HTR-8/SVneo (cell line): ENCODE results near the gene AKR1E2.
"Not testable (repeated sequence)": the region's sequence is repeated elsewhere in the genome, so short reads cannot be mapped to it uniquely, and the experiment has no call there.

Source experiments
- DNase-seq: peaks from one replicate; pipeline ENCODE4 v3.0.0; 2011; ENCODE audit warnings: low spot score, mixed read lengths; ENCODE audit not compliant: insufficient read length
- FAIRE-seq: peaks from 2 replicates; lab custom pipeline; 2011; peaks lifted over from hg19 to GRCh38; lab: Jason Lieb, UNC

The AKR1E2 gene

DNA sequence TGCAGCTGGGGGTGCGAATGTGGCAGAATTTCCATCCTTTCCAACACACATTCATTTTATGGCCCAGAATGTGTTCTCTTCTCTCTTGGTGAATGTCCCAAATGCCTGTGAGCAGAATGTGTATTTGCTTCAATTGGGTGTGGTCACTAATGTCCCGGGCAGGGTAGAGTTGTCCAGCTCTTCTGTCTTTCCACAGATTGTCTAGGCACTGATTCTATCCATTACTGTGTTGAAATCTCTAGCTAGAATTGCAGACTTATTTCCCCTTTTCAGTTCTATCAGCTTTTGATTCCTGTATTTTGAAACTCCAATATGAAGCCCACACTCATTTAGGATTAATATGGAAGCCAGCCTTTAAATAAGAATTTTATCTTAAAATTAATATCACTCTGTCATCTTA lies 14.0 kb upstream of the AKR1E2 start:
- no peak for DNase-seq
- FAIRE-seq, result no peak

DNA sequence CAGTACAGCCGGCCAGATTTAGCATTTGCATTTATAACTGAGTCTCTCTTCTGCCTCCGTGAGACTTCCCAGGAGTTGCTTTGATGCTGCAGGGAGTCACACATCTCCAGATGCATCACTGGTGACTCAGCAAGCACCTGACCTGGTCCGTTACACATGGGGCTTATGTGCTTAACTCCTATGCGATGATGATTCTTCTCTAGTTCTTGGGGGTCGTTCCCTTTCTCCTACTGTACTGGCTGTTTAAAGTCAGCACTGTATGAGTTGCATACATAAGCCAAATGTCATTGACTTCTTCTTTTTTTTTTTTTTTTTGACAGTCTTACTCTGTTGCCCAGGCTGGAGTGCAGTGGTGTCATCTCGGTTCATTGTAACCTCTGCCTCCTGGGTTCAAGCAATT lies 13.0 kb upstream of the AKR1E2 start:
- no peak for FAIRE-seq
- DNase-seq, result peak; percentile 62

DNA sequence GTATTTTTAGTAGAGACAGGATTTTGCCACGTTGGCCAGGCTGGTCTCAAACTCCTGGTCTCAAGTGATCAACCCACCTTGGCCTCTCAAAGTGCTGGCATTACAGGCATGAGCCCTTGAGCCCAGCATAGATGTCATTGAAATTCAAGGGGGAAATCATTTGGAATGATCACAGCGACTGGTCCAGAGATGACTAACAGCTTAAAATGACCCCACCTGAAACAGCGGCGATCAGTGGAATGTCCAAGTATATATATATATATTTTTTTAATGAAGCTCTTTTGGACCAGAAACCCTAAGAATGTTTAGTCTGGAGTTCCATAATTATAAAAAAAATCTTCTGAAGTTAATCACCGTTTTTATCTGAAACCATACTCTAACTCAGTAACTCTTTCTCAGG lies 12.5 kb upstream of the AKR1E2 start:
- no peak for FAIRE-seq
- no peak for DNase-seq

DNA sequence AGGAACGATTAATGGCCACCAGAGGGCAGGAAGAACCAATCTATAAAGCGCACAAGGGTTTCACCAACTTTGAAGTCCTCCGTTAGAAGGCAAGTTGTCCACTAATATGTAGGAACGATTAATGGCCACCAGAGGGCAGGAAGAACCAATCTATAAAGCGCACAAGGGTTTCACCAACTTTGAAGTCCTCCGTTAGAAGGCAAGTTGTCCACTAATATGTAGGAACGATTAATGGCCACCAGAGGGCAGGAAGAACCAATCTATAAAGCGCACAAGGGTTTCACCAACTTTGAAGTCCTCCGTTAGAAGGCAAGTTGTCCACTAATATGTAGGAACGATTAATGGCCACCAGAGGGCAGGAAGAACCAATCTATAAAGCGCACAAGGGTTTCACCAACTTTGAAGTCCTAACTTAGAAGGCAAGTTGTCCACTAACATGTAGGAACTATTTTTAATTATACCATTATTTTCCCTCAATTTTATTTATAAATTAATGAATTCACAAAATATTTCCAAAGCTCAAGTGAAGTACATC lies 10.3 kb upstream of the AKR1E2 start:
- DNase-seq, FAIRE-seq: not testable (repeated sequence)

- no peak for FAIRE-seq
- no peak for DNase-seq
Measured at GRCh38 chr10:4816966-4817365, 9.0 kb upstream of the AKR1E2 start.

DNA sequence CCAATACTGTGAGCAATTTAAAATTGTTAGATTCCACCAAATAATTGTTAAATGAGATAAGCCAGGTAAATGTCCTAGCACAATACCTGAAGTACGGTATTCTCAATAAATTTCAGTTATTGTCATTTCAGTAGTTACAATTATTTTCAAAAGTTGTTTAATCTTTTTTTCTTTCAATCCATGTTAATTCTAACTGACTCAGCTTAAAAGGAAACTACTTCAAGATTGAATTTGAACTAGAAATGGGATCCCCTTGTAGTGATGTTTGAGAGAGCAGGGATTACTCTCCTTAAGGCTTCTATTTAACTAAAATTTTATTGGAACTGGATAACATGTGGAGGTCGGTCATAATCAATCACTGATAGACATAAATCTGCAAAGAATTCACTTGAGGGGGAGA lies 6.9 kb upstream of the AKR1E2 start:
- FAIRE-seq (no peak), DNase-seq (no peak)

- DNase-seq (no peak), FAIRE-seq (no peak)
Measured at GRCh38 chr10:4819707-4820106, 6.3 kb upstream of the AKR1E2 start.

DNA sequence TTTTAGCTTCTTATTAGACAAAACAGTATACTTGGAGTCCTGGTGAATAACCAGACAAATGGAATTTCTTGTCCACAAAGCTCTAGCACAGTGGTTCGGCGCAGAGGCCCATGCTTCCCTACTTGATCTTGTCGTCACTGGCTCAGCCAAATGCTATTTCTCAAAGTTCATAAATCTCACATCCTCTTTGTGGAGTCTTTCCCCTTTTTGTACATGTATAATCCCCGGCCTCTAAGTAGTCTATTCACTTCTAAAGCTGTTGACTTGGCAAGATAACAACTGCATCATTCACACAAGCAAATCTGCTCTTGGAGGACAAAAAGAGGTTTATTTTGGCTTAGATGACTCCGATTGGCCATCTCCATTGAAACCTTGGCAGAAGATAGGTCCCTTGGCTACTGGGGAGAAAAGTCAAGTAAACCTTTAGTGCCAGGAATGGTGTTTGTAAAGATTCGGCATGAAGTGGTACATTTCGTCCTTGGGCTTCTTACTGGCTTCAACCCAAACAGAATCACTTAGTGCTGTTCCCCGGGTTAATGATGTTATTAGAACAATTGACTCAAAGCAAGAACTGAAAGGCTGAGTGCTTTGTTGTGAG lies 5.1 kb upstream of the AKR1E2 start:
- no peak for FAIRE-seq
- no peak for DNase-seq

DNA sequence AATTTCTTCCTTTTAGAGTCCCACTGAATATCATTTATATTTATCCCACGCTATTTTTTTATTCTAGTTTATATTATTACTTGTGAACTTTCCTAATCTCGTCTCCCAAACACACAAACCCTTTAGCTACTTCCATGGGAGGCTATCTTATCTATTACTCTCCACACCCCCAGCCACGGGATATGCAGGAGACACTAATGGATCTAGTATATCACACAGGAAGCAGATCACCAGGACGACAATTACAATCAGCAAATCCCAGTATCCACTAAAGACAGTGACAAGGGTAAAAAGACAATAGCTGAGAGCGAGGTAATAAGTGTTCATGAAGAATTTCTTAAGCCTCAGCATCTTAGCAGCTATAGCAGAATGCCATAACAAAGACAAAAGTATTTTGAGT lies 3.8 kb upstream of the AKR1E2 start:
- FAIRE-seq, result no peak
- no peak for DNase-seq

GRCh38 chr10:4824791-4825310 lies 1.2 kb upstream of the AKR1E2 start:
- DNase-seq (no peak), FAIRE-seq (no peak)

DNA sequence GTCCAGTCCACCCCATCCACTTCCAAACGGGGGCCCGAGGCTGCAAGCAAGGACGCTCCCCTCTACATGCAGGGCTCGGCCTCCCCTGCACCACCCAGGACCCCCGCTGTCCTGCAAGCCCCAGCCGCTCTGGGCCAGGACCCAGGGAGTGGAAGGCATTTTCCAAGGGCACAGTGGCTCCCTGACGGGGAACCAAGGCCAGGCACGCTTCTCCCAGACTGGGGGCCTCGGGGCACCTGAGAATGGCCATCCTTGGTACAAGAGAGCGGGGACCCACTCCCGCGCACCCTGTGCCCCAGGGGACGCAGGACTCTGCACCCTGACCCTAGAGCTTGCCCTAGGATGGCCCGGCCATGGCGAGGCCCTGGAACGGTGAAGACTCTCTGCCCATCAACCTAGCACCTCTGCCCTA lies 545 bp upstream of the AKR1E2 start:
- DNase-seq, result no peak
- FAIRE-seq, result no peak

DNA sequence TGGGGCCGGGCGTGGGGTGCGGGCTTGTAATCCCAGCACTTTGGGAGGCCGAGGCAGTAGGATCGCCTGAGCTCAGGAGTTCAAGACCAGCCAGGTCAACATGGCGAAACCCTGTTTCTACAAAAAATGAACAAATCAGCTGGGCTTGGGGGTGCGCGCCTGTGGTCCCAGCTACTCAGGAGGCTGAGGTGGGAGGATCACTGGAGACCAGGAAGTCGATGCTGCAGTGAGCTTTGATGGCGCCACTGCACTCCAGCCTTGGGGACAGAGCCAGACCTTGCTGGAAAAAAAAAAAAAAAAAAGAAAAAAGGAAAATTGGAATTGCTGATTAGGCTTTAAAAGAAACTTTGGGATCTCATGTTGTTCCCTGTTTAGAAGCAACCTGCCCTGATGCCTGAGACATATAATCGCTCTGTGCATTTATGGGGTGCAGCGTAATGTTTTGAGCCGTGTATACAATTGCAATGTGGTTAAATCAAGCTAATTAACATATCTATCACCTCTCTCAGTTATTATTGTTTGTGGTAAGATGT lies 851 bp downstream of the AKR1E2 start:
- FAIRE-seq, result no peak
- no peak for DNase-seq

GRCh38 chr10:4828005-4828404 lies 2.0 kb downstream of the AKR1E2 start:
- no peak for FAIRE-seq
- DNase-seq, result no peak

DNA sequence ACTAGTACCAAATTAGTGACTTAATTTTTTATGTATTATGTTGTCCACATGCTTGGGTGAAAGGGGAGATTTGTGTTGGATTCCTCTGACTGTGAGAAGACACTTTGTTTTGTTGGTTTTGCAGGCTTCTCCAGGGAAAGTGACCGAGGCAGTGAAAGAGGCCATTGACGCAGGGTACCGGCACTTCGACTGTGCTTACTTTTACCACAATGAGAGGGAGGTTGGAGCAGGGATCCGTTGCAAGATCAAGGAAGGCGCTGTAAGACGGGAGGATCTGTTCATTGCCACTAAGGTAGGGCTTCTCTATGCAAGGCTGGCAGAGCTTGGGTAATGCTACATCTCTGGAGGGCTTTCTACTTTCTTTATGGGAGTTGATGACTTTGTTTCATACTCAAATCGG lies 4.5 kb downstream of the AKR1E2 start:
- FAIRE-seq, result no peak
- DNase-seq, result no peak

GRCh38 chr10:4831091-4831490 lies 5.1 kb downstream of the AKR1E2 start:
- FAIRE-seq (no peak), DNase-seq (no peak)

DNA sequence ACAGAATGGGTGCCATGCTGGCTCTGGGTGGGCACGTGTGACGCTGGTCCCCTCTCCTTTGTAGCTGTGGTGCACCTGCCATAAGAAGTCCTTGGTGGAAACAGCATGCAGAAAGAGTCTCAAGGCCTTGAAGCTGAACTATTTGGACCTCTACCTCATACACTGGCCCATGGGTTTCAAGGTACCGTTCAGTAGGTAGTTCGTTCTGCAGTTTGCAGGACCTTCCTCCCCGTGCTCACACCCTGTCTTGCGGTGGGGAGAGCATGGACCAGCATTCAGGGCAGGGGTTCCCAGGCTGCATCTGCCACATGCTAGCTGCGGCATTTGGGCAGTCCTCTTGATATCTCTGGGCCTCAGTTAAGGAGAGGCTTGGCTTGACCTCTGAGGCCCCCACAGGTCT lies 7.3 kb downstream of the AKR1E2 start:
- FAIRE-seq (no peak), DNase-seq (no peak)

DNA sequence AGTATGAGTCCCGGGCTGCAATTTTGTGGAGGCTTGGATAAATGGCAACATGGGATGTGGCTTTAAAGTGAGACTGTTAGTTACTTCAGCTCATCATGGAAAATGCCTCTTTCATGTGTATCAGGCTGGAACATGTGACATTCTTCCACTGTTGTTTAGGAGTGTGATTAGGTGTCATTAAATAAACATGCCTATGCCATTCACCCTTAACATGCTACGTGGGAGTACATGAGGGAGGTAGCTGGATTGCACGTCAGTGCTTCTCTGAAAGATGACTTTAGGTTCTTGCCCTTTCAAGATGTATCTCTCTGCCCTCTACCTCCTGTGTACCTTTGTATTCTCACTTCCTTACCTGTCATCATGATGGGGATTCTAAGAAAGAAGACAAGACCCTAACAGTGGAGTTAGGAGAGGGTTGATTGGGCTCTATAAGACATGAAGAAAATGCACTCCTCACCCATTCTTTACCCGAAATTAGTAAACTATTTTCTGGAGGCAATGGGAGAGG lies 8.9 kb downstream of the AKR1E2 start:
- DNase-seq (no peak), FAIRE-seq (no peak)

DNA sequence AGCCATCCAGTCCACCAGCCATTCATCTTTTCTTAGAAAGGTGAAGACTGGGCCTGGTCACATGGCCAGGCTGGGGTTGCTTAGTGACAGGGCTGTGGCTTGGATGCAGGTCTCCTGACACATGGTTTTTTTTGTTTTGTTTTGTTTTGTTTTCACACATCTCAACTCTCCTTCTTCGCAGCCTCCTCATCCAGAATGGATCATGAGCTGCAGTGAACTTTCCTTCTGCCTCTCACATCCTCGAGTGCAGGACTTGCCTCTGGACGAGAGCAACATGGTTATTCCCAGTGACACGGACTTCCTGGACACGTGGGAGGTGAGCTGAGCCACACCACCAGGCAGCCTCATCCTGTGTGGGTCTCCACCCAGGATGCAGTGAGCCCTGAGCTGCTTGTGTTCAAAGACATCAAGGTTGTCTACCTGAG lies 9.5 kb downstream of the AKR1E2 start:
- FAIRE-seq, result no peak
- no peak for DNase-seq

- FAIRE-seq, result no peak
Measured at GRCh38 chr10:4836416-4836969, 10.5 kb downstream of the AKR1E2 start.

GRCh38 chr10:4837551-4837950 lies 11.5 kb downstream of the AKR1E2 start:
- no peak for DNase-seq
- no peak for FAIRE-seq

More at GRCh38 chr10:4836416-4836969, 10.5 kb downstream of the AKR1E2 start:
- no peak for DNase-seq

DNA sequence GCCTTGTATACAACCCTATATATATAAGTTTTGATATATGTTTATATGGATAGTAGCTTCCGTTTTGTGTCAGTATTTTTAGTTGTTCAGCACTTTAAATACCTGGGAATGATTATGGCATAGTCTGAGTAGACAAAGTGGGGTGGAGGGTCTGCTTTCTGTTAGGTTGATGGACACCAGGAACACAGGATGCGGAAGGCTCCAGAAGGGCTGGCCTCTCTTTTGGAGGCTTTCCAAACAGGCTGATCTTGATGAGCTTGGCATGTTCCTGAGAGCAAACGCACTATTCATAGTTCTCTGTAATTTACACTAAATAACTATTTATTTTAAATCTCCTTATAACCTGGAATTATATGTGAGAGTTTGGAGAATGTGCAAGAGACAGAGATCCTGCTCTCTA lies 12.7 kb downstream of the AKR1E2 start:
- no peak for FAIRE-seq

More for the DNA sequence above, 12.7 kb downstream of the AKR1E2 start:
- no peak for DNase-seq
